K562 (cell line): ENCODE measurements around the gene ACTL10. TPM values are rescaled to one million over a fixed set of nuclear protein-coding genes. Genes with fewer than 3 reads are reported as not detected.

Source experiments
- ARHGAP35 ChIP-seq: fragments of 450-650 bp; IDR thresholded peaks from 2 replicates; pipeline ENCODE4 v1.6.1; 2018; ENCODE audit not compliant: partially characterized antibody
- CC2D1A ChIP-seq: fragments of 450-650 bp; IDR thresholded peaks from 2 replicates; pipeline ENCODE4 v1.6.1; 2017; ENCODE audit warnings: mild to moderate bottlenecking
- CTCF ChIP-seq, 3 experiments: IDR thresholded peaks in 2 of 3; conservative IDR thresholded peaks in 1 of 3; 2 replicates each; pipeline ENCODE4 v1.5.1; 2011 to 2012; ENCODE audit warnings: low read length in 3 of 3, mild to moderate bottlenecking in 3 of 3, control low read depth in 2 of 3, improper control_type of control experiment in 1 of 3, inconsistent platforms in 1 of 3, low read depth in 1 of 3, mixed read lengths in 1 of 3, moderate library complexity in 1 of 3; ENCODE audit not compliant: insufficient read depth in 2 of 3
- ERF ChIP-seq: fragments of 450-650 bp; formaldehyde crosslinking; IDR thresholded peaks from 2 replicates; pipeline ENCODE4 v1.4.0; 2020; ENCODE audit warnings: mild to moderate bottlenecking, mixed read lengths
- GABPB1 ChIP-seq: sonication (generic); formaldehyde crosslinking; IDR thresholded peaks from 2 replicates; pipeline ENCODE4 v1.8.0; 2022; ENCODE audit warnings: mild to moderate bottlenecking, missing genetic modification reagents
- RAD21 ChIP-seq, 2 experiments: fragments of 250-450 bp in 1 of 2; fragments of 450-650 bp in 1 of 2; sonication (Bioruptor Pico) in 1 of 2; formaldehyde crosslinking in 1 of 2; IDR thresholded peaks in 1 of 2; conservative IDR thresholded peaks in 1 of 2; 2 replicates each; pipeline versions ENCODE4 v1.4.0 to v1.8.0; 2020 to 2022; ENCODE audit warnings: mild to moderate bottlenecking in 2 of 2, moderate library complexity in 1 of 2
- RCOR1 ChIP-seq, 2 experiments: IDR thresholded peaks; 2 replicates each; pipeline ENCODE4 v1.6.1; 2012; ENCODE audit warnings: low read depth in 2 of 2, low read length in 2 of 2, borderline replicate concordance in 1 of 2, improper control_type of control experiment in 1 of 2
- SMC3 ChIP-seq: conservative IDR thresholded peaks from 2 replicates; pipeline ENCODE4 v1.6.1; 2011; ENCODE audit warnings: low read depth, low read length, improper control_type of control experiment; ENCODE audit not compliant: insufficient read depth
- THRAP3 ChIP-seq: fragments of 450-650 bp; IDR thresholded peaks from 2 replicates; pipeline ENCODE4 v1.6.1; 2016; ENCODE audit warnings: mild to moderate bottlenecking, inconsistent platforms, borderline replicate concordance
- YY1 ChIP-seq, 3 experiments: IDR thresholded peaks; 2 replicates each; pipeline ENCODE4 v1.6.1; 2011; ENCODE audit warnings: low read length in 2 of 3, mild to moderate bottlenecking in 2 of 3, moderate library complexity in 2 of 3, borderline replicate concordance in 1 of 3, control low read depth in 1 of 3, low read depth in 1 of 3; ENCODE audit not compliant: insufficient read depth in 3 of 3, insufficient replicate concordance in 2 of 3, control insufficient read depth in 1 of 3, insufficient read length in 1 of 3; ENCODE audit errors: extremely low read depth in 1 of 3
- ZNF717 ChIP-seq: fragments of 250-450 bp; sonication (Bioruptor Pico); IDR thresholded peaks from 2 replicates; pipeline ENCODE4 v1.5.0; 2021
- polyA plus RNA-seq, 8 experiments: library from polyadenylated mRNA; depleted of rRNA in 4 of 8; stranded (reverse) in 5 of 8; unstranded in 3 of 8; fragments of >200 nt; fragmentation: Nextera tagmentation in 2 of 8; fragmentation: Illumina TruSeq in 1 of 8; extraction: Ambion mirVana in 2 of 8; extraction: Trizol in 1 of 8; gene quantifications; 2 replicates each; pipeline versions ENCODE4 v1.2.1 to v1.2.3, GENCODE V29; 2011 to 2014; ENCODE audit warnings: inconsistent platforms in 1 of 8, missing spikeins in 1 of 8
- total RNA-seq, 7 experiments: library from RNA; depleted of rRNA in 6 of 7; stranded (reverse); fragments of >200 nt in 6 of 7; fragmentation: Illumina TruSeq in 2 of 7; extraction: Trizol in 2 of 7; gene quantifications; 2 replicates each; pipeline versions ENCODE4 v1.2.1 to v1.2.3, GENCODE V29; 2011 to 2021; ENCODE audit warnings: low replicate concordance in 1 of 7
- TF ChIP-seq, protein P1 (sequence below), 2 experiments: fragments of 450-650 bp; formaldehyde crosslinking in 1 of 2; IDR thresholded peaks; 2 replicates each; pipeline versions ENCODE4 v1.4.0 to v1.6.1; 2014 to 2020; ENCODE audit warnings: mild to moderate bottlenecking in 2 of 2, borderline replicate concordance in 1 of 2, low read depth in 1 of 2
- TF ChIP-seq, protein P2 (sequence below): sonication (generic); formaldehyde crosslinking; IDR thresholded peaks from 2 replicates; pipeline ENCODE4 v1.4.0; 2020; ENCODE audit warnings: mild to moderate bottlenecking, missing genetic modification reagents

The ACTL10 gene
- total and polyA plus RNA-seq, 9 of the 15 experiments (the other 6 are each of a cell fraction or from before 2014, with no cell fraction given) = 0.07 to 0.14 TPM; not detected in 7

GRCh38 chr20:33653218-33653899, 13.4 kb upstream of the ACTL10 start (continued):
- TF ChIP-seq, protein P1, sequence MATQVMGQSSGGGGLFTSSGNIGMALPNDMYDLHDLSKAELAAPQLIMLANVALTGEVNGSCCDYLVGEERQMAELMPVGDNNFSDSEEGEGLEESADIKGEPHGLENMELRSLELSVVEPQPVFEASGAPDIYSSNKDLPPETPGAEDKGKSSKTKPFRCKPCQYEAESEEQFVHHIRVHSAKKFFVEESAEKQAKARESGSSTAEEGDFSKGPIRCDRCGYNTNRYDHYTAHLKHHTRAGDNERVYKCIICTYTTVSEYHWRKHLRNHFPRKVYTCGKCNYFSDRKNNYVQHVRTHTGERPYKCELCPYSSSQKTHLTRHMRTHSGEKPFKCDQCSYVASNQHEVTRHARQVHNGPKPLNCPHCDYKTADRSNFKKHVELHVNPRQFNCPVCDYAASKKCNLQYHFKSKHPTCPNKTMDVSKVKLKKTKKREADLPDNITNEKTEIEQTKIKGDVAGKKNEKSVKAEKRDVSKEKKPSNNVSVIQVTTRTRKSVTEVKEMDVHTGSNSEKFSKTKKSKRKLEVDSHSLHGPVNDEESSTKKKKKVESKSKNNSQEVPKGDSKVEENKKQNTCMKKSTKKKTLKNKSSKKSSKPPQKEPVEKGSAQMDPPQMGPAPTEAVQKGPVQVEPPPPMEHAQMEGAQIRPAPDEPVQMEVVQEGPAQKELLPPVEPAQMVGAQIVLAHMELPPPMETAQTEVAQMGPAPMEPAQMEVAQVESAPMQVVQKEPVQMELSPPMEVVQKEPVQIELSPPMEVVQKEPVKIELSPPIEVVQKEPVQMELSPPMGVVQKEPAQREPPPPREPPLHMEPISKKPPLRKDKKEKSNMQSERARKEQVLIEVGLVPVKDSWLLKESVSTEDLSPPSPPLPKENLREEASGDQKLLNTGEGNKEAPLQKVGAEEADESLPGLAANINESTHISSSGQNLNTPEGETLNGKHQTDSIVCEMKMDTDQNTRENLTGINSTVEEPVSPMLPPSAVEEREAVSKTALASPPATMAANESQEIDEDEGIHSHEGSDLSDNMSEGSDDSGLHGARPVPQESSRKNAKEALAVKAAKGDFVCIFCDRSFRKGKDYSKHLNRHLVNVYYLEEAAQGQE (IDR thresholded peaks at IDR 0.05; ENCODE audit: borderline replicate concordance) = peak; percentile 82
- TF ChIP-seq, protein P1 (CRISPR knock-in tag; IDR thresholded peaks at IDR 0.05; ENCODE audit: low read depth) = no peak
- TF ChIP-seq YY1 (IDR thresholded peaks at IDR 0.05; ENCODE audit: borderline replicate concordance in 1 of 3, control insufficient read depth in 1 of 3, extremely low read depth in 1 of 3, insufficient read depth in 3 of 3, insufficient read length in 1 of 3, insufficient replicate concordance in 2 of 3, low read depth in 1 of 3, low read length in 2 of 3) (no peak), RAD21 (CRISPR knock-in tag; conservative IDR thresholded peaks at IDR 0.05 in 1 of 2, IDR thresholded peaks at IDR 0.05 in 1 of 2) (peak; percentile 48 to 90; a peak in 3 of 4 replicates), THRAP3 (no peak), RCOR1 (IDR thresholded peaks at IDR 0.05; ENCODE audit: borderline replicate concordance in 1 of 2, low read depth in 2 of 2, low read length in 2 of 2) (peak in 1 of 2 experiments; percentile 64; a peak in 1 of 4 replicates), SMC3 (peak; percentile 93), CTCF (IDR thresholded peaks at IDR 0.05 in 2 of 3, conservative IDR thresholded peaks at IDR 0.05 in 1 of 3; ENCODE audit: insufficient read depth in 2 of 3, low read depth in 1 of 3, low read length in 3 of 3) (peak; percentile 83 to 91 (median 86)), ARHGAP35 (no peak), ERF (CRISPR knock-in tag) (no peak), ZNF717 (CRISPR knock-in tag) (0 out of 2 replicates have a peak, but pooled peaks have one; percentile 12), GABPB1 (peak; percentile 45; the same call in 1 of the 2 replicates), CC2D1A (0 out of 2 replicates have a peak, but pooled peaks have one; percentile 57)
- TF ChIP-seq, protein P2, sequence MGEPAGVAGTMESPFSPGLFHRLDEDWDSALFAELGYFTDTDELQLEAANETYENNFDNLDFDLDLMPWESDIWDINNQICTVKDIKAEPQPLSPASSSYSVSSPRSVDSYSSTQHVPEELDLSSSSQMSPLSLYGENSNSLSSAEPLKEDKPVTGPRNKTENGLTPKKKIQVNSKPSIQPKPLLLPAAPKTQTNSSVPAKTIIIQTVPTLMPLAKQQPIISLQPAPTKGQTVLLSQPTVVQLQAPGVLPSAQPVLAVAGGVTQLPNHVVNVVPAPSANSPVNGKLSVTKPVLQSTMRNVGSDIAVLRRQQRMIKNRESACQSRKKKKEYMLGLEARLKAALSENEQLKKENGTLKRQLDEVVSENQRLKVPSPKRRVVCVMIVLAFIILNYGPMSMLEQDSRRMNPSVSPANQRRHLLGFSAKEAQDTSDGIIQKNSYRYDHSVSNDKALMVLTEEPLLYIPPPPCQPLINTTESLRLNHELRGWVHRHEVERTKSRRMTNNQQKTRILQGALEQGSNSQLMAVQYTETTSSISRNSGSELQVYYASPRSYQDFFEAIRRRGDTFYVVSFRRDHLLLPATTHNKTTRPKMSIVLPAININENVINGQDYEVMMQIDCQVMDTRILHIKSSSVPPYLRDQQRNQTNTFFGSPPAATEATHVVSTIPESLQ (CRISPR knock-in tag) = no peak
